ENCODE data around the gene MBP.

Gene MBP

GRCh38 chr18:76988827-76989646 lies 143.5 kb downstream of the MBP start:
- no peaks in the 10 kb centered on the region for H3K27me3 ChIP-seq
- no peaks in the 10 kb centered on the region for H3K9me3 ChIP-seq
- no peaks in the 10 kb centered on the region for H3K4me1 ChIP-seq
- H3K4me3 ChIP-seq: no peak overlapping the region
- no peaks in the 10 kb centered on the region for H3K36me3 ChIP-seq
- no peak for TF ChIP-seq CTCF (IDR thresholded peaks at IDR 0.05)
- no peak for DNase-seq
- intact Hi-C loops (cut with DNase I; ENCODE audit: low total_unique reads): loop anchor here (10.0 kb wide), 1 partner anchor 184 kb away; no protein-coding TSS in a partner anchor
- H3K27ac ChIP-seq: no peak overlapping the region

GRCh38 chr18:76988031-76988826 lies 144.4 kb downstream of the MBP start:
- Histone ChIP-seq H3K36me3 (no peaks in the 10 kb centered on the region), H3K9me3 (no peaks in the 10 kb centered on the region), H3K4me1 (peaks cover 0 to 3% (median 0%) of the 10 kb centered on the region in 4 donors), H3K4me3 (no peak overlapping the region), H3K27me3 (no peaks in the 10 kb centered on the region), H3K27ac (no peak overlapping the region)
- intact Hi-C loops (cut with DNase I; ENCODE audit: low total_unique reads): loop anchor here (10.0 kb wide), 1 partner anchor 183 kb away; no protein-coding TSS in a partner anchor
- peak in 1 of 2 donors; percentile 57 for DNase-seq
- TF ChIP-seq CTCF (IDR thresholded peaks at IDR 0.05): no peak

GRCh38 chr18:76986406-76986805 lies 146.2 kb downstream of the MBP start:
- Histone ChIP-seq H3K27me3 (no peaks in the 10 kb centered on the region), H3K4me1 (peaks cover 0 to 7% (median 0%) of the 10 kb centered on the region in 4 donors), H3K27ac (no peak overlapping the region), H3K36me3 (no peaks in the 10 kb centered on the region), H3K4me3 (no peak overlapping the region), H3K9me3 (no peaks in the 10 kb centered on the region)
- no peak for TF ChIP-seq CTCF (IDR thresholded peaks at IDR 0.05)
- no peak for DNase-seq
- intact Hi-C loops (cut with DNase I; ENCODE audit: low total_unique reads): loop anchor here (10.0 kb wide), 1 partner anchor 182 kb away; no protein-coding TSS in a partner anchor

- Histone ChIP-seq H3K4me3 (no peak overlapping the region), H3K27ac (no peak overlapping the region), H3K27me3 (no peaks in the 10 kb centered on the region), H3K4me1 (peaks cover 0 to 7% (median 0%) of the 10 kb centered on the region in 4 donors), H3K9me3 (no peaks in the 10 kb centered on the region), H3K36me3 (no peaks in the 10 kb centered on the region)
- intact Hi-C loops (cut with DNase I; ENCODE audit: low total_unique reads): loop anchor here (10.0 kb wide), 1 partner anchor 181 kb away; no protein-coding TSS in a partner anchor
- no peak for TF ChIP-seq CTCF (IDR thresholded peaks at IDR 0.05)
- no peak for DNase-seq
Measured at GRCh38 chr18:76985951-76986236, 146.7 kb downstream of the MBP start.

- no peak for DNase-seq
- TF ChIP-seq CTCF (IDR thresholded peaks at IDR 0.05): no peak
- H3K27ac ChIP-seq: no peak overlapping the region
Measured at GRCh38 chr18:76985156-76985950, 147.2 kb downstream of the MBP start.

More at GRCh38 chr18:76985156-76985950, 147.2 kb downstream of the MBP start:
- Histone ChIP-seq H3K4me1 (peaks cover 0 to 7% (median 0%) of the 10 kb centered on the region in 4 donors), H3K9me3 (no peaks in the 10 kb centered on the region), H3K36me3 (no peaks in the 10 kb centered on the region), H3K27me3 (no peaks in the 10 kb centered on the region), H3K4me3 (no peak overlapping the region)
- intact Hi-C loops (cut with DNase I; ENCODE audit: low total_unique reads): loop anchor here (10.0 kb wide), 1 partner anchor 181 kb away; no protein-coding TSS in a partner anchor
